Limb (tissue), 2 donors: ENCODE measurements around the gene ATOH7.
"Not testable (repeated sequence)": the region's sequence is repeated elsewhere in the genome, so short reads cannot be mapped to it uniquely, and the experiment has no call there.

Experiments used
- DNase-seq, 2 donors: peaks; one replicate each; pipeline ENCODE4 v3.0.0-alpha.2; 2016; ENCODE audit errors: extremely low spot score in 2 of 2

ATOH7 gene

GRCh38 chr10:68231817-68232251, at the start of gene ATOH7:
ATOH7 (minus strand) TSS chr10:68232113; CDS start chr10:68231677, 436 bp downstream.
- DNase-seq, result no peak

GRCh38 chr10:68280758-68281157, 48.8 kb upstream of the ATOH7 start:
- no peak for DNase-seq

GRCh38 chr10:68278906-68279753, 47.2 kb upstream of the ATOH7 start:
- not testable (repeated sequence) for DNase-seq

- not testable (repeated sequence) for DNase-seq
These were observed 45.9 kb upstream of the ATOH7 start for GRCh38 chr10:68277814-68278213.

GRCh38 chr10:68276224-68276623, 44.3 kb upstream of the ATOH7 start:
- DNase-seq, result no peak

GRCh38 chr10:68275600-68276126, 43.8 kb upstream of the ATOH7 start:
- DNase-seq, result no peak

GRCh38 chr10:68272833-68273232, 40.9 kb upstream of the ATOH7 start:
- no peak for DNase-seq

GRCh38 chr10:68271196-68271882, 39.4 kb upstream of the ATOH7 start:
- no peak for DNase-seq

- no peak for DNase-seq
These were observed 37.8 kb upstream of the ATOH7 start for GRCh38 chr10:68269562-68270290.

- no peak for DNase-seq
These were observed 29.4 kb upstream of the ATOH7 start for GRCh38 chr10:68261132-68261856.

- no peak for DNase-seq
These were observed 21.4 kb upstream of the ATOH7 start for GRCh38 chr10:68253346-68253745.

- no peak for DNase-seq
These were observed 19.9 kb upstream of the ATOH7 start for GRCh38 chr10:68251625-68252495.

- no peak for DNase-seq
These were observed 19.2 kb upstream of the ATOH7 start for GRCh38 chr10:68251151-68251550.

- DNase-seq, result no peak
These were observed 17.4 kb upstream of the ATOH7 start for GRCh38 chr10:68249297-68249696.

GRCh38 chr10:68247931-68248330, 16.0 kb upstream of the ATOH7 start:
- no peak for DNase-seq

GRCh38 chr10:68246397-68246796, 14.5 kb upstream of the ATOH7 start:
- not testable (repeated sequence) for DNase-seq

GRCh38 chr10:68242051-68242450, 10.1 kb upstream of the ATOH7 start:
- no peak for DNase-seq

- no peak for DNase-seq
These were observed 7.8 kb upstream of the ATOH7 start for GRCh38 chr10:68239596-68240150.

- DNase-seq, result no peak
These were observed 7.2 kb upstream of the ATOH7 start for GRCh38 chr10:68239069-68239468.

- no peak for DNase-seq
These were observed 6.5 kb upstream of the ATOH7 start for GRCh38 chr10:68238371-68238770.
